ENCODE measurements around the gene CDC42EP2.
"Not testable (repeated sequence)": the region's sequence is repeated elsewhere in the genome, so short reads cannot be mapped to it uniquely, and the experiment has no call there.

CDC42EP2 gene

DNA sequence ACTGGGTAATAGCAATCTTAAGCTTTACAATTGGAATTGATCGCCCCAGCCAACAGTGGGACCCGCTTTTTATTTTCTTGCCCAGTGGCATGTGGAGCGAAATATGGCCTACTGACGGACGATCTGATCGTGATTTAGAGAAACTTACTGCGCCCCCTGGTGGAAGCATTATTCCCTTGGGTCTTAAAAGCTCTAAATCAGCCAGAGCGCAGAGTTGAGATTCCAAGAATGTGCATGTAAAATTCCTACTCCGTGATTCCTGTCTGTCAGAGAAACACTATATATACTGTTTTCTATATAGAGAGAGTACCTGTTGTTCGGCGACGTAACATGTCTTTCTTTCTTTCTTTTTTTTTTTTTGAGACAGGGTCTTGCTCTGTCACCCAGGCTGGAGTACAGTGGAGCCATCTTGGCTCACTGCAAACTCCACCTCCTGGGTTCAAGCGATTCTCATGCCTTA lies 15.3 kb downstream of the CDC42EP2 start:
- DNase-seq (ENCODE audit: extremely low read depth, low read depth), result peak; percentile 80
- TF ChIP-seq, protein P1, sequence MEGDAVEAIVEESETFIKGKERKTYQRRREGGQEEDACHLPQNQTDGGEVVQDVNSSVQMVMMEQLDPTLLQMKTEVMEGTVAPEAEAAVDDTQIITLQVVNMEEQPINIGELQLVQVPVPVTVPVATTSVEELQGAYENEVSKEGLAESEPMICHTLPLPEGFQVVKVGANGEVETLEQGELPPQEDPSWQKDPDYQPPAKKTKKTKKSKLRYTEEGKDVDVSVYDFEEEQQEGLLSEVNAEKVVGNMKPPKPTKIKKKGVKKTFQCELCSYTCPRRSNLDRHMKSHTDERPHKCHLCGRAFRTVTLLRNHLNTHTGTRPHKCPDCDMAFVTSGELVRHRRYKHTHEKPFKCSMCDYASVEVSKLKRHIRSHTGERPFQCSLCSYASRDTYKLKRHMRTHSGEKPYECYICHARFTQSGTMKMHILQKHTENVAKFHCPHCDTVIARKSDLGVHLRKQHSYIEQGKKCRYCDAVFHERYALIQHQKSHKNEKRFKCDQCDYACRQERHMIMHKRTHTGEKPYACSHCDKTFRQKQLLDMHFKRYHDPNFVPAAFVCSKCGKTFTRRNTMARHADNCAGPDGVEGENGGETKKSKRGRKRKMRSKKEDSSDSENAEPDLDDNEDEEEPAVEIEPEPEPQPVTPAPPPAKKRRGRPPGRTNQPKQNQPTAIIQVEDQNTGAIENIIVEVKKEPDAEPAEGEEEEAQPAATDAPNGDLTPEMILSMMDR (IDR thresholded peaks at IDR 0.05; ENCODE audit: low read depth, low read length), result peak; percentile 71

DNA sequence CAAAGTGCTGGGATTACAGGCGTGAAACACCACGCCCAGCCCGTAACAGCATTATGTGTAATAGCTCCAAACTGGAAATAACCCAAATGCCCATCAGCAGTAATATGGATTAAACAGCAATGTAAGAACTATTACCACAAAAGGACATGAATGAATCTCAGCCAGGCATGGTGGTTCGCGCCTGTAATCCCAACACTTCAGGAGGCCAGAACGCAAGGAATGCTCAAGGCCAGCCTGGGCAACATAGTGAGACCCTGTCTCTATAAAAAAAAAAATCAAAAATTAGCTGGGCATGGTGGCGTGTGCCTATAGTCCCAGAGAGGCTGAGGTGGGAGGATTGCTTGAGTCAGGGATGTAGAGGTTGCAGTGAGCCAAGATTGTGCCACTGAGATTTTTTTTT lies 15.9 kb downstream of the CDC42EP2 start:
- TF ChIP-seq, protein P1 (IDR thresholded peaks at IDR 0.05; ENCODE audit: low read depth, low read length), result no peak
- no peak for DNase-seq (ENCODE audit: extremely low read depth, low read depth)

DNA sequence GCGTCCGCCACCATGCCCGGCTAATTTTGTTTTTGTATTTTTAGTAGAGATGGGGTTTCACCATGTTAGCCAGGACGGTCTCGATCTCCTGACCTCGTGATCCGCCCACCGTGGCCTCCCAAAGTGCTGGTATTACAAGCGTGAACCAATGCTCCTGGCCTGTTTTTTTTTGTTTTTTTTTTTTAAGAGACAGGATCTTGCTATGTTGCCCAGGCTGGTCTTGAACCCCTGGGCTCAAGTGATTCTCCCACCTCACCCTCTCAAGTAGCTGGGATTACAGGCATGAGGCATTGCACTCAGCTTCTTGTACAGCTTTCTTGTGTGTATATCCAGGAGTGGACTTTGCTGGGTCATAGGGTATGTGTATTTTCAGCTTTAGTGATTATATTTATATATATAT lies 17.9 kb downstream of the CDC42EP2 start:
- DNase-seq (ENCODE audit: extremely low read depth, low read depth), result not testable (repeated sequence)

DNA sequence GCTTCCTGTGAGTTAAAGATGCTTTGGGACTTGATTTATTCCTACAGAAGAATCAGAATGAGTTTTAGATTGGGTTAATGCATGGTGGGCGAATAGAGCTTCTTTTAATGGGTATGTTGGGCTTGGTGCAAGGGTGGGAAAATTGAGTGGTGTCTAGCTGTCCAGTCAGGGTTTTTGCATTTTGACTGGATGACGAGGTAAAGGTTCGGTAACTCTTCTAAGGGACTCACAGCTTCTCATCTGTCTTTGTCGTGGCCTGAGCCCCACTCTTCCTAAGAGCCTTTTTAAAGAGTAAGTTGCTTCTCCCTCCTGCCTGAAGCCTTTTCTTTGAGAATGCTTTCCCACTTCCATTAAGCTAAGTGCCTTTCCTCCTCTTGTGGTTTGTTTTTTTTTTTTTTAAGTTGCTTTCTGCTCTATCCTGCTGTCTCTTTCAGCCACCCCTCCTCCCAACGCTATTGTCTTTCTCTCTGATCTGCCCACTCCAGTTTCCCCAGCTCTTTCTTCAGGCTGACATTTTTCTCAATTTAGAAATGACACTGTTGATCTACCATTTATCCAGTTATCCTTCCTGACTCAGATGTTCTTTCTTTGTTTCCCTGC lies 20.1 kb downstream of the CDC42EP2 start:
- TF ChIP-seq, protein P1 (IDR thresholded peaks at IDR 0.05; ENCODE audit: low read depth, low read length), result no peak
- DNase-seq (ENCODE audit: extremely low read depth, low read depth), result no peak

DNA sequence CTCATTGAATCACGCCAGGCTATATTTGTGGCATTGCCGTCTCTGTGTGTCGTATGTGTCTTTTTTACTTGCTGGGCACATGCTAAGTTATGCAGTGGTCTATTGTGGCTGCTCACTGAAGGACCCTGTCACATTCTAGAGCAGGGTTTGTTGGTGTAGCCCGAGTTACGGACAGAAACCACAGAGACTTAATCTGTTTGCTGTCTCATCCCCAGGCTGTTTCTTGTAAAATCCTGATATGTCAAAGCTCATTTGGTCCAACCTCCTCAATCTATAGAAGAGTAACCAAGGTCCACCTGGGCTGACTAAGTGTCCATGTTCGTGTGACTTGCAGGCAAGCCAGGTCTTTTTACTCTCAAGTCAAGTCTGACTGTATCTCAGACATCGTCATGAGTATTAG lies 24.0 kb downstream of the CDC42EP2 start:
- no peak for DNase-seq (ENCODE audit: extremely low read depth, low read depth)
- TF ChIP-seq, protein P1 (IDR thresholded peaks at IDR 0.05; ENCODE audit: low read depth, low read length), result no peak

DNA sequence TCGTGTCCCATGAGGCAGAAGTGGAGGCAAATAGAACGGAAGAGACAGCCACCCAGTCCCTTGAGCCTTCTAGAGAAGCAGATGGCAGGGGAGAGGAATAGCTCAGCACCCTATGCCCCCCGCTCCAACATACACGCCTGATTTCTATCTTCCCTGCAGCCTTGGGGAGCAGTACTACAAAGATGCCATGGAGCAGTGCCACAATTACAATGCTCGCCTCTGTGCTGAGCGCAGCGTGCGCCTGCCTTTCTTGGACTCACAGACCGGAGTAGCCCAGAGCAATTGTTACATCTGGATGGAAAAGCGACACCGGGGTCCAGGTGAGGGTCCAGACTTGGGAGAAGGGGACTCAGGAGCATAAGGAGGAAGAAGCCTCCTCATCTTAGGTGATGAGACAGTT lies 25.6 kb downstream of the CDC42EP2 start:
- TF ChIP-seq, protein P1 (IDR thresholded peaks at IDR 0.05; ENCODE audit: low read depth, low read length), result no peak
- DNase-seq (ENCODE audit: extremely low read depth, low read depth), result no peak

DNA sequence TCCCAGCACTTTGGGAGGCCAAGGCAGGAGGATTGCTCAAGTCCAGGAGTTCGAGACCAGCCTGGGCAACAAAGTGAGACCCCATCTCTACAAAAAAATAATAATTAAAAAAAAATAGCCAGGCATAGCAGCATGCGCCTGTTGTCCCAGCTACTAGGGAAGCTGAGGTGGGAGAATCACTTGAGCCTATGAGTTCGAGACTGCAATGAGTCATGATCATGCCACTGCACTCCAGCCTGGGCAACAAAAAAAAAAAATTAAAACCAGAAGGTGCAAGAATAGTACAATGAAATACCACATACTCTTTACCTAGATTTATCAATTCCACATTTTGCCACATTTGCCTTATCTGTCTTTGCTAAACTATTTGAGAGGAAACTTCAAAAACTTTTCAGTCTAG lies 27.2 kb downstream of the CDC42EP2 start:
- TF ChIP-seq, protein P1 (IDR thresholded peaks at IDR 0.05; ENCODE audit: low read depth, low read length), result no peak

DNA sequence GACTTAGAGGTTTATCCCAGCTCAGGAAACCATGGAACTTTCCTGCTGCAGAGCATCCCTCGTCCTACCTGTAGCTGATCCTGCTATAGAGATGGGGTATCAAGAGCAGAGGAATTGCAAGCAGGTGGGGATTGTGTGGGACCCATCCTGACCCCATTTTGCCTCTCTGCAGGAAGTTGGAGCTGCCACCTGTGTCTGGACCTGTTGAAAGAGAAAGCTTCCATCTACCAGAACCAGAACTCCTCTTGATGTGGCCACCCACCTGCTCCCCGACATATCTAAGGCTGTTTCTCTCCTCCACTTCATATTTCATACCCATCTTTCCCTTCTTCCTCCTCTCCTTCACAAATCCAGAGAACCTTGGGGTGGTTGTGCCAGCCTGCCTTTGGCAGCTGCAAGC lies 36.8 kb downstream of the CDC42EP2 start:
- TF ChIP-seq, protein P1 (IDR thresholded peaks at IDR 0.05; ENCODE audit: low read depth, low read length), result no peak
- DNase-seq (ENCODE audit: extremely low read depth, low read depth), result no peak

More for the DNA sequence above, 27.2 kb downstream of the CDC42EP2 start:
- DNase-seq (ENCODE audit: extremely low read depth, low read depth), result no peak

Measured in AG09319 (cell line).